ENCODE measurements around the gene ADSL.

ADSL gene

DNA sequence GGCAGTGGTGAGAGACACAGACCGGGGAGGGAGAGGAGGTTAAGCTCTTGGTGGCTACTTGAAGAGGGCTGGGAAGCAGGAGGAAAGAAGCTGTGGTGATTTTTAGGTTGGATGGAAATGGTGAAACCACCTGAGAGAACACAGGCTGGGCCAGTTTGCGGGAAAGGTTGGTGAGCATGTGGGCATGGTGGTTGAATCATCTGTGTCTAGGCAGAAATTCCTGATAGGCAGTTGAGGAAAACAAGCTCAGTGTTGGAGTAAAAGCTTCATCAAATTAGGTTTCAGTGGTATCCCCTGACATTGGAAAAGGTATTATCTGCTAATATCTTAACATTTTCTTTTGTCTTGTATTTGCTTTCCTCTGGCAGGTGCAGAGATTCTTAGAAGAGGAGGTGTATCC lies 19.8 kb downstream of the ADSL start:
- TF ChIP-seq, protein P1, sequence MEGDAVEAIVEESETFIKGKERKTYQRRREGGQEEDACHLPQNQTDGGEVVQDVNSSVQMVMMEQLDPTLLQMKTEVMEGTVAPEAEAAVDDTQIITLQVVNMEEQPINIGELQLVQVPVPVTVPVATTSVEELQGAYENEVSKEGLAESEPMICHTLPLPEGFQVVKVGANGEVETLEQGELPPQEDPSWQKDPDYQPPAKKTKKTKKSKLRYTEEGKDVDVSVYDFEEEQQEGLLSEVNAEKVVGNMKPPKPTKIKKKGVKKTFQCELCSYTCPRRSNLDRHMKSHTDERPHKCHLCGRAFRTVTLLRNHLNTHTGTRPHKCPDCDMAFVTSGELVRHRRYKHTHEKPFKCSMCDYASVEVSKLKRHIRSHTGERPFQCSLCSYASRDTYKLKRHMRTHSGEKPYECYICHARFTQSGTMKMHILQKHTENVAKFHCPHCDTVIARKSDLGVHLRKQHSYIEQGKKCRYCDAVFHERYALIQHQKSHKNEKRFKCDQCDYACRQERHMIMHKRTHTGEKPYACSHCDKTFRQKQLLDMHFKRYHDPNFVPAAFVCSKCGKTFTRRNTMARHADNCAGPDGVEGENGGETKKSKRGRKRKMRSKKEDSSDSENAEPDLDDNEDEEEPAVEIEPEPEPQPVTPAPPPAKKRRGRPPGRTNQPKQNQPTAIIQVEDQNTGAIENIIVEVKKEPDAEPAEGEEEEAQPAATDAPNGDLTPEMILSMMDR (IDR thresholded peaks at IDR 0.05; ENCODE audit: insufficient read depth, low read length, missing control alignments), result no peak
- no peak for DNase-seq (ENCODE audit: low read depth, low spot score)
- ChIA-PET POLR2A (no interaction called here), CTCF (interaction anchor here (0.8 to 7.5 kb wide), 3 partner anchors 18 to 280 kb away, joined by 3 to 45 read pairs (median 5); no protein-coding TSS in a partner anchor)
- H3K4me3 ChIP-seq (ENCODE audit: low read depth, low read length), result no peak overlapping the region

DNA sequence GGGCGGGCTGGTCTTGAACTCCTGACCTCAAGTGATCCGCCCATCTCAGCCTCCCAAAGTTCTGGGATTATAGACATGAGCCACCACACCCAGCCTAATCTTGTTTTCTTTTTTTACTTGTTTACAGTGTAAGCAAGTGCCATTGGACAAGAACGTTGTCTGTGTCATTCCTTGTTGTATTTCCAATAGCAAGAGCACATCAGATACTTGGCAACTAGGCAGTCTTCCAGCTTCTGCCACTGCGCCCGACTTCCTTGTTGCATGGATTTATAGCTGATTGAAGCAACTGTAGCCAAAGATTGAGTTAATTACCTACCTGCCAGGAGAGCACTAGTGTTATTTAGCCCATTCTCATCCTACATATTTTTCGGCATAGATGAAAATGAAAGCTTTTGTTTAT lies 21.0 kb downstream of the ADSL start:
- POLR2A ChIA-PET, result no interaction called here

DNA sequence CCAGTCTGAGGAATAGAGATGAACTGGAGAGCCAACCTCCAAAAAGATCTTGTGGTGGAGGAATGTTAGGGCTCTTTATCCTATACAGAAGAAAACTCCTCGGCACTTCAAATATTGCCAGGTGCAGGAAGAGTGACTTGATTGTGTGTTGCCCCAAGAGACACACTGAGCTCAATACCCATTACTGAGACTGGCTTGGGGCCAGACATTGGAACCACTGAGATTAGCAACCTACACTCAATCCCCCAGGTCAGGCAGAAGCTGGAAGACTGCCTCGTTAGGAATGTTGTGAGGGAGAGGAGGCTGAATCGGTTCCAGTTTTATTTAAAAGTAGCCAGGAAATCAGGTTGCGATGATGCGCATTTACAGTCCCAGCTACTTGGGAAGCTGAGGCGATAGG lies 21.7 kb downstream of the ADSL start:
- TF ChIP-seq, protein P1 (IDR thresholded peaks at IDR 0.05; ENCODE audit: insufficient read depth, low read length, missing control alignments), result no peak
- ChIA-PET POLR2A (no interaction called here), CTCF (interaction anchor here (0.8 to 1.2 kb wide), 2 partner anchors 11 to 15 kb away, joined by 3 read pairs; no protein-coding TSS in a partner anchor)
- DNase-seq (ENCODE audit: low read depth, low spot score), result no peak
- no peak overlapping the region for H3K4me3 ChIP-seq (ENCODE audit: low read depth, low read length)

More for the DNA sequence above, 21.0 kb downstream of the ADSL start:
- CTCF ChIA-PET, result interaction anchor here (0.8 to 1.2 kb wide), 2 partner anchors 11 to 16 kb away, joined by 3 read pairs; no protein-coding TSS in a partner anchor
- TF ChIP-seq, protein P1 (IDR thresholded peaks at IDR 0.05; ENCODE audit: insufficient read depth, low read length, missing control alignments), result no peak
- no peak overlapping the region for H3K4me3 ChIP-seq (ENCODE audit: low read depth, low read length)
- no peak for DNase-seq (ENCODE audit: low read depth, low spot score)

DNA sequence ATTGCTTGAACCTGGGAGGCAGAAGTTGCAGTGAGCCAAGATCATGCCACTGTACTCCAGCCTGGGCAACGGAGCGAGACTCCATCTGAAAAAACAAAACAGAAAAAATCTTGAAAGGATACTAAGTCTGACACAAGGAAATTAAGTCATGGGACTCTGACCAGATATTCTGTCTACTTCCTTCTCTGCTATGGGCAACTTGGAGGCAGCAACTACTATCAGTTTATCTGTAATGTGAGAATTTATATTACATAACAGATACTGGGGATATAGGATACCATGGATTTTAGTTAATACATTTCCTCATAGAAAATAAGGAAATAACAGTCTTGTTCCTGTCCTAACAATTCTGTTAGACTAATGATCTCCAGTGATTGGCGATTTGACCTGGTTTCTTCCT lies 22.5 kb downstream of the ADSL start:
- no peak overlapping the region for H3K4me3 ChIP-seq (ENCODE audit: low read depth, low read length)
- POLR2A ChIA-PET, result no interaction called here
- TF ChIP-seq, protein P1 (IDR thresholded peaks at IDR 0.05; ENCODE audit: insufficient read depth, low read length, missing control alignments), result no peak
- DNase-seq (ENCODE audit: low read depth, low spot score), result no peak
- CTCF ChIA-PET, result interaction anchor here (1.4 kb wide), 1 partner anchor 277 kb away, joined by 4 read pairs; no protein-coding TSS in a partner anchor

DNA sequence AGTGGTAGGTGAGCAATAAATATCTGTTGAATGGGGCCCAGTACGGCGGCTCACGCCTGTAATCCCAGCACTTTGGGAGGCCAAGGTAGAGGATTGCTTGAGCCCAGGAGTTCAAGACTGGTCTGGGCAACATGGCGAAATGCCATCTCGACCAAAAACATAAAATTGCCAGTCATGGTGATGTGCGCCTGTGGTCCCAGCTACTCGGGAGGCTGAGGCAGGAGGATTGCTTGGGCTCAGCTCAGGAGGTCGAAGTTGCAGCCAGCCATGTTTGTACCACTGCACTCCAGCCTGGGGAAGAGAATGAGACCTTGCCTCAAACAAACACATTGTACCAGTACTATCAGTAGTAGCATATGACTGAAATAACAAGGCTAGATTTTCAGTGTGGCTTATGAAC lies 28.3 kb downstream of the ADSL start:
- no peak overlapping the region for H3K4me3 ChIP-seq (ENCODE audit: low read depth, low read length)
- ChIA-PET CTCF (interaction anchor here (1.2 to 1.3 kb wide), 2 partner anchors 9 to 27 kb away, joined by 3 to 5 read pairs; no protein-coding TSS in a partner anchor), POLR2A (no interaction called here)
- DNase-seq (ENCODE audit: low read depth, low spot score), result no peak
- TF ChIP-seq, protein P1 (IDR thresholded peaks at IDR 0.05; ENCODE audit: insufficient read depth, low read length, missing control alignments), result no peak

DNA sequence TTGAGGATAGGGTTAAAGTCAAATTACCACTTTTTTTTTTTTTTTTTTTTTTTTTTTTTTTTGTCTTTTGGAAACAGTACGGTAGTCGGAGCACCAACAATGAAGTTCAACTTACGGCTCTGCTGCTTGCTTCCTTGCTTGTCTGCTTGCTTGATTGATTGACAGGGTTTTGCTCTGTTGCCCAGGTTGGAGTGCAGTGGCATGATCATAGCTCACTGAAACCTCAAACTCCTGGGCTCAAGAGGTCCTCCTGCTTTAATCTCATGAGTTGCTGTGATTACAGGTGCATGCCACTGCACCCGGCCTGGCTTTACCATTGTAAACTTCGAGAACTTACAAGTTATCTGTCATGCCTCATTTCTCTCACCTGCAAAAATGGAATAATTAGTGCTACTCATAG lies 29.8 kb downstream of the ADSL start:
- POLR2A ChIA-PET, result no interaction called here
- TF ChIP-seq, protein P1 (IDR thresholded peaks at IDR 0.05; ENCODE audit: insufficient read depth, low read length, missing control alignments), result no peak
- CTCF ChIA-PET, result interaction anchor here (1.2 to 1.7 kb wide), 2 partner anchors 61 to 270 kb away, joined by 4 read pairs; no protein-coding TSS in a partner anchor
- no peak for DNase-seq (ENCODE audit: low read depth, low spot score)
- no peak overlapping the region for H3K4me3 ChIP-seq (ENCODE audit: low read depth, low read length)

Measured in AG04449 (cell line).